HG03139 (cell line): Measurements from ENCODE around the gene CALML5.

Experiments used
- ATAC-seq: cut with Tn5 transposase; IDR thresholded peaks from one replicate; pipeline ENCODE4 v1.9.1; 2021; ENCODE audit not compliant: unreplicated experiment

The CALML5 gene

DNA sequence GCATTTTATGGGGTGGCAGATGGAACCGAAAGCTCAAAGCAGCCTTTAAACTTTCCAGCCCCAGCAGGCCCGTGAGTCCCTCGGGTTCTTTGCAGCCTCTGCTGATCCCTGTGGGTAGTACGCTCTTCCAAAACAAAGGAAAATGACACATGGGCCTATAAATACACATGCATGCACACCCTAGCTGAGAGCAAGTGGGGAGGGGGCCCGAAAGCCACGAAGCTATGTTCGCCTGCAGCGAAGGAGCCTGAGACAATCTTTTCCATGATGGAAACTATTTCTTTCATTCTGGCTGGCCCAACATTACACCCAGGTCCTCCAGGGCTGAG is 32.2 kb downstream of the CALML5 start:
- no peak for ATAC-seq

DNA sequence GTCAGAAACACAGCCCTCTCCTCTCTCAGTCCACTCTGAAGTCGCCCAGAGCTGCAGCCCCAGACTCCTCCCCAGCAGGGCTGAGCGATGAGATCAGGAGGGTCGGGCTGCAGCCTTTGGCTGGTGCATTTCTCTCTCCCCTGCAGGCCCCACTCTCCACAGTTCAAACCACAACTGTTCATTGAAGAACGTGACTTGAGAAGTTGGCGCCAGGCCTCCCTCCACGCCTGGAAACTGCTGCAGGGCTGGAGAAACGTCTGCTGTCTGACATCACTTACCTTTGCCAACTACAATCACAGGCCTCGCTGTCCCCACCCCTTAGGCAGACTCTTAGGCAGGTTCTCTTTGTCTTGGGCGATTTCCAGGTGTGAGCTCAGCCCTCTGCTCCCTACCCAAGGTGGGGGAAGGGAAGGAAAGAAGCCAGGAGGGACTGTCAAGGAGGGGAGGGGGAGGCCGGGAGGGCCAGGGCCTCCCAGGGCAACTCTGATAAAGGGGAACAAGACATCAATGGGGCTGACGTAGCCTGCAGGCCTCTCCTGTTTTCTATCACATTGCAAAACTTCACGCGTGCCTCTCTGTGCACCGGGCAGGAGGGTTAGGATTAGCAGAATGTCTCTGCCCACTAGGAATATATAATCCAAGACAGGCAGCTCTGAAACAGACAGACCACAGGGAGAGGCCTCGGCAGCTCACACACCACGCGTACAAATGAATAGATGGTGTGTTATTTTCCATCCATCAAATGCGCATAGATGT is 32.7 kb downstream of the CALML5 start:
- no peak for ATAC-seq

DNA sequence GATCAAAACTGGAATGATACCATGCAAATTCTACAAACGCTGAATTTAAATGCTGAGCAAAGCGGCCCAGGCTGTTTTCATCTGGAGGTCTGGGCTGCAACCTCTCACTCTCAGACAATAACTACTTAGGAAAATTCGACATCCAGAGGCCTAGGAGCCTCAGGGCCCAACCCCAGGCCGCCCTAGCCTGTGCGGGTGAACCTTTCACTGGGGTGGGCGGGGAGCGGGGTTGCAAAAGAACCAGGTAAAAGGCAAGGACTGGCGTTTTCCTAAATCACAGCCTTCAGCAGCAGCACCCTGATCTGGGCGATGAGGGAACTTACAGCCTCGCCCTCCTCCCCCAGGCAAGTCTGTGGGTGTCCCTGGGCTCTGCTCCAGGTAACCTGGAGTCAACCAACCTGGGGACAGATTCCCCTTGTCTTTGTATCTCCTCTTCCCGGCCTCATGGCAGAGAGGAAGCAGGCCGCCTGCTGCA is 33.4 kb downstream of the CALML5 start:
- ATAC-seq, result no peak

DNA sequence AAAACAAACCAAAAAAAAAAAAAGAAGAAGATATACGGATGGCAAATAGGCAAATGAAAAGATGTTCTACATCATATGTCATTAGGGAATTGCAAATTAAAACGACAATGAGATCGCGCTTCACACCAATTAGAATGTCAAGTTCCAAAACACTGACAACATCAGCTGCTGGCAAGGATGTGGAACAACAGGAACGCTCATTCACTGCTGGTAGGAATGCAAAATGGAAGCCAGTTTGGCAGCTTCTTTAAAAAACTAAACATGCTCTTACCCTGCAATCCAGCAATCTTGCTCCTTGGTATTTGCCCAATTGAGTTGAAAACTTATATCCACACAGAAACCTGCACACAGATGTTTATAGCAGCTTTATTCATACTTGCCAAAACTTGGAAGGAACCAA is 34.8 kb downstream of the CALML5 start:
- ATAC-seq, result no peak

DNA sequence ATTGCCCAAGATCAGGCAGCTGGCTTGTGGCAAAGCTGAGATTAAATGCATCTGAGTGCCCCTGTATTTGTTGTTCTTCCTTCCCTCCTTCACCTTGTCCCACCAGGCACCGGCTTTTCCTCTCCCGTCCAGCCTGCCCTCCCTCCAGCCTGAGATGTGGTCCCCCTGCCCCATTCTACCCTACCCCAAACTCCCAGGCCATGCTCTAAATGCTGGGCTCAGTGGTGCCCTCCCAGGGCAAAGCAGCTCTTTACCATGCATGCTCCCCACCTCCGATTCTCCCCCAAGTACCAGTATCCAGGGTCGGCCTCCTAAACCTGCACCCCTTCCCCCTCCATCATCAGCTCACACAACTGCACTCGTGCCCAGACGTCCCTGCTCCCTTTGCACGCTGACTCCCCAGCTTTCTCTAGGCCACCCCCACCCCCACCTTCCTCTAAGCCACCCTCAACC is 36.5 kb downstream of the CALML5 start:
- no peak for ATAC-seq

DNA sequence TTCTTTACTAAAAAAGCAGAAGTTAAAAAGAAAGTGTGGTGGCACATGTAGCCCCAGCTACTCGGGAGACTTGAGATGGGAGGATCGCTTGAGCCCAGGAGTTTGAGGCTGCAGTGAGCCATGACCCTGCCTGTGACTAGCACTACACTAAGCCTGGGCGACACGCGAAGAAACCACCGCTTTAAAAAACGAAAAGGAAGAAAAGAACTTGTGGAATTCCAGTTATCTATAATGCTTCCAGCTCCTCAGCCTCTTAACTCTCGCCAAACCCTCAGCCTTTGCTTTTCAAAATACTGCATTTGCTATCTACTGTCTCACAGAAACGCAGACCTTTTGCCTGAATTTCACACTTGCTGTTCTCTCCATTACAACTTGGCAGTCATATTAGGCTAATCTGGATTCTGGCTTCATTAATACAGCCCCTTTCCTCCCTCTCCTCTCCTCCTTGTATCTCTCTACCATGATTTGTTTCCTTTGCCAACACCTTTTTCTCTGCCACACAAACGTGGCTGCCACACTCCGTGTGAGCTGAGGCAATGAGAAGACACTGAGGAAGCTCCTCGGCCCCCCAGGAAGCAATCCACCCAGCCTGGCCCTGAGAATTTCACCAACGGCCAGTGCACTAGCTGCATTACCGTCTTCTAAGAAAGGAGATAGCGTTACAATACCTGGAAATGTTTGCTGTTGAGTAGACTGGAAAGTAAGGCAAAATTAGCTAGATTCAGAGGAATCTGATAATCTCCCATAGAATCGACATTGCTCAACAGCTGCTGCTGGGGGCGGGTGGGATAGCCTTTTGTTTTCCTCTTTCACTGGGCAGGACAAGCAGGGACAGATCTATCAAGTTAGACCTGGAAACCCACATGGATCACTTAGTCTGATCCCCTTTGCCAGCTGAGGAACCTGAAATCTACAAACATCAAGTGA is 37.2 kb downstream of the CALML5 start:
- ATAC-seq, result no peak

DNA sequence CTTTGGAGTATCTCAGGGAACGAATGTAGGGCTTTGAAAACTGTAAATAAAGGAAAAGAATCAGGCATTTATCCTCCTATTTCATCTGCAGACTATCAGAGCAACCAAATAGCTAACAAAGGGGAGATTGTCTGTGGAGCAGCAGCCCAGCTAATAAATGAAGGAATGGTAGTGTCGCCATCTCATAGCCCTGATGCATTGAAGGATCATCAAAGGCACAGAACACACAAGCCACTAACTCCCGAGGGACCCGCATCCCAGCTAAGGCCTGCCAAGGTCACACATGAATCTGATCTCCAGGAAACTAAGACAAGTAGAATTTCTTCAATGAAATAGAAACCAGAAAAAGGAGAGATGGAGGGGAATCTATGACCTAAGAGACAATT is 38.2 kb downstream of the CALML5 start:
- ATAC-seq, result no peak

DNA sequence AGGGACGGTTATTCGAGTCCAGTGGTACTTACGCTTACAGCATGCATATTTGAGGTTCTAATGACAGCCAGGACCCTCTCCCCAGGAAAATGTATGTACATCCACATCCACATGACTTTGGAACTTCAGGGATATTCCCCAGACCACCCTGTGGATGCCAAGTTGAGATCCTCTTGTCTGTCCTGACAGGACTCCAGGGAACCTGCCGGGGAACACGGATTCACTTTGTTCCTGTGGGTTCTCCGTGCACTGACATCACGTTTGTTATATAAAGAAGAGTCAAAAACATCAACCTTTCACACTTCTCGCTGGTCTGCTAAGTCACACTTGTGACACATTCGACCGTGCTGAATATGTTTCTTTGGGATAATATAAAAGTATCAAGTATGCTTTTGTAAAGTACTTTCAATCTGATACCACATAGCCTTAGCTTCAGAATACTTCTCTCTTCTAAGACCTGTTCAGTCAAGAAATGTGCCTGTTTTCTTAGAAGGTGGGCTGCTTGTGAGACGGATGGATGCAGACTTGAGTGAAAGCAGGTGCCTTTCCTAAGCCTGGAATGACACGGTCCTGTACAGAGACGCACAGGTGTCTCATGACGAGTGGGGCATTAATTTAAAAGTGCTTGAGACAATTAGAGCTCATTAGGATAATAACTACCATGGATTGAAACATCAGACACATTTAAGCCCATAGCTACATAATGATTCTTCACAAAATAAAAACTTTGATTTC is 38.7 kb downstream of the CALML5 start:
- no peak for ATAC-seq

DNA sequence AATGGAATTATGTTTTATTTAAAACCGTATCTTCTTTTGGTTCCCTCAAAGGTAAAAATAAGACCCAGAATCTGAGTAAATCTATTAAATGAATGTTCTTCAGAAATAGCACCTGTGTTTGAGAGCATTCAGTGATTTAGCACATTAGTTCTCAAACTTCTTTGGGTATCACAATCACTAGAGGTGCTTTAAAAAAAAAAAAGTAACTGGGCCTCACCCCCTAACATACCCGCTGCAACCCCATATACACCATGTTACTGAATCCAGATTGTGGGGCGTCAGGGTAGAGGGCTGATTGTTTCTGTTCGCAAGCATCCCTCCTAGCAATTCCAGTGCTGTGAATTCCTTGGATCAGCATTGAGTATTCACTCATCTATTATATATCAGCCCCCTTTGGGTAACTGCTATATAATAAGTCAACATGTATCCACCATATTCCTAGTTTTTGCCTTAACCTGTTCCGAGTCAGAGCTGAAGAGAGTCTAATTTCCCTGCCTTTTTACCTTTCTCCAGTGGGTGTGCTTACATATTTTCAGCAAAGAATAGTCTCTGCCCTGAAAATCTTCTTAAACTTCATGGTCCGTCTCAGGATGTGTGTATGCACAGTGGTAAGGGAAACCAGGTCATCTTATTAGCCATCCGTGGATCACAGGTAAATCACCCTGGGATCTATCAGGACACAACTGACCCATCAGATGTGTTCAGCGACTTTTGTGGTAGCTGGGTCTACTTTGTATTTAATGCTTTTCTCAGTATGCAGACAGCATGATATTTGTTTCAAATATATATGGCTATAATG is 40.2 kb downstream of the CALML5 start:
- ATAC-seq, result no peak

DNA sequence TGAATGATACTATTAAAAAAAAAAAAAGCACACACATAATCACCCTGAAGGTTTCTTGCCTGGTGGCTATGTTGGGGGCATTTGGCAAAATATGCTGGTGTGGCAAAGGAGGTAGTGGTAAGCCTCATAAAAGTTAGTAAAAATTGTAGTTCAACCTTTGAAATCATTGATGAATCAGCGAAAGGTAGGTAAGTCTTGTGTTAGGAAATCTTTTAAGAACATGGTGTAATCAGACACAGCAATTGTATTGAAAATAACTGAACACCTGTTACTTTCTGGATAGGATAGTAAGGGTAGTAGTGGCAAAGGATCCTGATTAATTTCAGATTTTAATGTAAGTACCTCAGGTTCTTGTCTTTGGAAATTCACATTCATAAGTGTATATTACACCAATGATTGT is 40.9 kb downstream of the CALML5 start:
- ATAC-seq, result no peak

DNA sequence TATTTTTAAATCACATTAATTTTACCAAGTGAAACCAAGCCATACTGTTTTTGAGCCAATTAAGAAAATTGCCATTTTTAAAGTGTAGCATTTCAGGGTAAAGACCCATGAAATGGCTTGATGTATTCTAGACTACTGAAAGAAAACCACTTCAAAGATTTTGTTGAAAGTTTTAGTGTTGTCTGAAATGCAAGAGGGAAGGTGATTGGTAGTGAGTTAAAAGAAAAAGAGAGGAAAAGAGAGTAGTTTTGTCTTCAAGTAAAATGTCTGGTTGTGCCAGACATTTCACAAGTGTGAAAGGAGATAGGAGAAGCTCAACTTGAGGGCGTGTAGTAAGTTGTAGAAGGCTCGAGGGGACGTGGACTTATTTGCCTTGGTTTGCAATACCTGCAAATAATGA is 41.6 kb downstream of the CALML5 start:
- no peak for ATAC-seq

DNA sequence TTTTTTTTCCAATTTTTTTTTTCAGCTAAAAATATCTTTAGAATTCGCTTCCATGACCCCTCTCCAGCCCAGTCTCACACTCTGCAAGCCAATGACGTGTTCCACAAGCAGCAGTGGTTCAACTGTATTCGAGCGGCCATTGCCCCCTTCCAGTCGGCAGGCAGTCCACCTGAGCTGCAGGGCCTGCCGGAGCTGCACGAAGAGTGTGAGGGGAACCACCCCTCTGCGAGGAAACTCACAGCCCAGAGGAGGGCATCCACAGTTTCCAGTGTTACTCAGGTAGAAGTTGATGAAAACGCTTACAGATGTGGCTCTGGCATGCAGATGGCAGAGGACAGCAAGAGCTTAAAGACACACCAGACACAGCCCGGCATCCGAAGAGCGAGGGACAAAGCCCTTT is 42.8 kb downstream of the CALML5 start:
- no peak for ATAC-seq

DNA sequence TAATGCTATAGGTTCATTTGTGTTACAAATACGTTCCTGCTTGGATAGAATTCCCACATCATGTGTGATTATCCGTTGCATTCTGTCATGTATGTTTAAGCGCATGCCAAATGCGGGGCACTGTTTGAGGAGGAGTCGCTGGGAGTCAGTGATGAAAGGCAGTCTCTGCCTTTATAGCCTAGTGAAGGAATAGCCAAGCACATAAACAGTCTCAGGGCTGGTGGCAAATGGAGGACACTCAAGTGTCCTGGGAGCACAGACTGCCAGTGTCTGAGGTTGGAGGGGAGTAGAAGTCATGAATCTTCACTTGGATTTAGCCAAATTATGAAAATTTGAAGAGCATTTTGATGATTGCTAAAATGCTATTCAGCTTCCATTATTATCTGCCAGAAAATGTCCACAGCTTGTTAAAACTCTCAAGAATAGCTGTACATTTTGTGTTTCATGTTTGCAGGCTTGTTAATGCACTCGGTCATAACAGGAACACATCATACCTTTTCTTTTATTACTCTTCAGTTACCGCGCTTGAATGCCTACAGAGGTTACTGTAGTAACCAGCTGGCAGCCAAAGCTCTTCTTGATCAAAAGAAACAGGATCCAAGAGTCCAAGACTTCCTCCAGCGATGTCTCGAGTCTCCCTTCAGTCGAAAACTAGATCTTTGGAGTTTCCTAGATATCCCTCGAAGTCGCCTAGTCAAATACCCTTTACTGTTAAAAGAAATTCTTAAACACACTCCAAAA is 45.5 kb downstream of the CALML5 start:
- no peak for ATAC-seq

DNA sequence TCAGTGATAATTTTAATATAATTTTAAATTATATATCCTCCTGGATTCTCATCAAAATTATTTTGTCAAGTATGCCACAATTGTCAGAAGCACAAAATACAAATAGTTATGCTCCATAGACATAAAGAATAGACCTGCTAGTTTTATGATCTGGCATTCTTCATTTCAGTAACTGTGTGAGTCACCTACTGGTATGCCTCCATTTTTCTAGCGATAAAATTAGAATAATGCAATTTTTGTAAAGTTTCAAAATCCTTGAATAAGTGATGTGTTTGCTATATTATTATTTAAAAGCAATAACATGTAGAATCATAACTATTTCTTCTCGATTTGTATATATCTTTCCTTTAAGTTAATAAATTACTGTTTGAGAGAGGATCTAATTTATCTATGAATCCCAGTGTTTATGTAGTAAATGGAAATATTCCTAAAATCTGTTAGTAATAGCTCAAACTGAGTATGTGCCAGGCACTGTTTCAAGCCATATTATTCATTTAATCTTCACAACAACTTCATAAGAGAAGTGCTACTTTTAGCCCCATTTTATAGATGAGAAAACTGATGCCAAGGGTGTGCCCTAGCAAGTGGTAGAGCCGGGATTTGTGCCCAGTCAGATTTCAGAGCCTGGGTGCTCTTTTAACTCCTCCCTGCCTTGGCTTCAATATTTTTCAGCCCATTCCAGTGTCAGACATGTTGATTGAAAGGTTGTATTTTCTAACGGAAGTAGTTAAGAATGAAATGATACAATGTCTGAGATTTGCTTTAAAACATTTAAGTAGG is 48.6 kb downstream of the CALML5 start:
- no peak for ATAC-seq

DNA sequence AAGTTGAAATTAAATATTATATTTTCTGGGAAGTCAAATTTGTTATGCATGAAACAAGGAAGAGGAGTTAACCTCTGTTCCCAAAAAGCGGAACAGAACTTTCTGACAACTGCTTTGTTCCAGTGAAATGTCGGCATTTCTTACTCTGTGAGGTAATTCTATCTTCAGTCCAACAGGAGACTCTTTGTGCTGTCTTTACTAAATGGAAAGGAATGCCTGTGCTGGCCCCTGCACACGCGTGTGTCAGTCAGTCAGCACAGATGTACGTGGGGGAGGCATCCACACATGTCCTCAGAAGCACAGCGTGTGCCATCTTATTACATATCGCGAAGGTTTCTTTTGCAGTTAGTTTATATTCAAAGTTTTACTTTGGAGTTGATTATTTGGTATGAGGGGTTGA is 49.5 kb downstream of the CALML5 start:
- ATAC-seq, result no peak

DNA sequence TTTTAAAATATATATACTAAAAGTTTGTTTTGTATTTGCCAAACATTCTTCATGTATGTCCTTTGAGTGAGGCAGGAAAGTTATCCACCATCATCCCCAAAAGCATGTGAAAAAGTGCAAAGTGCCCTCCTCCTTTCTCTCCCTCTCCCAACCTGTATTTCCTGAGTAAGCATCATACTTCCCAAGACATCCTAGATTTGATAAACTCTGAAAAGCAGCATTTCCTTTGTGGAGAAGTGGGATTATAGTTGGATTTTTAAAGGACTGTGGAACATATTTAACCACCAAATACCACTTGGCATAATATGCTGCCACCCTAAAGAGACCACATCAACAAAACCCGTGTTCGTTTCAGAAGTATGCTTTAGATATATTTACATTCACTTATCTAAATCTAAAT is 50.1 kb downstream of the CALML5 start:
- no peak for ATAC-seq
